Fibroblast of lung (primary cell): ENCODE data around the gene RANBP10.

Experiments used
- EZH2 ChIP-seq: IDR thresholded peaks from 2 replicates; pipeline ENCODE4 v1.5.1; 2012; ENCODE audit warnings: low read length, control low read depth, mild to moderate bottlenecking; ENCODE audit errors: missing control alignments
- TF ChIP-seq, protein P1 (sequence below), 2 donors: IDR thresholded peaks in 1 of 2; conservative IDR thresholded peaks in 1 of 2; 1 replicate in 1 of 2; 2 replicates in 1 of 2; pipeline ENCODE4 v1.5.1; 2011 to 2012; ENCODE audit warnings: low read length in 2 of 2, control low read depth in 1 of 2, inconsistent platforms in 1 of 2, low read depth in 1 of 2, mild to moderate bottlenecking in 1 of 2

DNA sequence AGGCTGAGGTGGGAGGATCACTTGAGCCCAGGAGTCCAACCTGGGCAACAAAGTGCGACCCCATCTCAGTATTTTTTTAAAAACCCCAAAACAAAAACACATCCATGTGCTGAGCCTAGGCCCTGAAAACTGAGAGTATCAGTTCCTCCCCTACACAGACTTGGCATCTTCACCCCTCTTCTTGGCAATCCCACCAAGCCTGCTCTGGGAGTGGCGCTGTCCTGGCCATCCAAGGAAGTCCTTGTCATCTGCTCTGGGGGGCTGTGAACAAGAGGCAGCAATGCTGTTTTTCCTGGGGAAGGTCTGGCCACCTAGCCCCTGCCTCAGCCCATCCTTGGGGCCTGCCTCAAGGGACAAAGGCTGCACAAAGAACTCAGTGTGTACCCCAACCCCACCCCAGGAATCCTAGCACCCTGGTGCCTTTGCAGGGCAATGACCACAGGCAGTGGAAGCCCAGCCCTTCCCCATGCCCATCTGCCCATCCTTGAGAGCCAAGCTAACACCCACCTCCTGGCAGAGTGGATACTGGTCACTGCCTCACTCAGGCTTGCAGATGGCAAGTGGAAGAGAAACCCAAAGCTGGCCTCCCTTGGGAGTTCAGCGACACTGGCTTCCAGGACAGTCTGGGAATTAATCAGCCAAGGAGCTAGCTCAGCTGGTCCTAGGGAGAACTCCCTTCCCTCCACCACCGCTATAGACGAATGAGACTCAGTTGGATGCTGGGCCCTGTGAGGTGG lies 72.5 kb downstream of the RANBP10 start:
- TF ChIP-seq, protein P1, sequence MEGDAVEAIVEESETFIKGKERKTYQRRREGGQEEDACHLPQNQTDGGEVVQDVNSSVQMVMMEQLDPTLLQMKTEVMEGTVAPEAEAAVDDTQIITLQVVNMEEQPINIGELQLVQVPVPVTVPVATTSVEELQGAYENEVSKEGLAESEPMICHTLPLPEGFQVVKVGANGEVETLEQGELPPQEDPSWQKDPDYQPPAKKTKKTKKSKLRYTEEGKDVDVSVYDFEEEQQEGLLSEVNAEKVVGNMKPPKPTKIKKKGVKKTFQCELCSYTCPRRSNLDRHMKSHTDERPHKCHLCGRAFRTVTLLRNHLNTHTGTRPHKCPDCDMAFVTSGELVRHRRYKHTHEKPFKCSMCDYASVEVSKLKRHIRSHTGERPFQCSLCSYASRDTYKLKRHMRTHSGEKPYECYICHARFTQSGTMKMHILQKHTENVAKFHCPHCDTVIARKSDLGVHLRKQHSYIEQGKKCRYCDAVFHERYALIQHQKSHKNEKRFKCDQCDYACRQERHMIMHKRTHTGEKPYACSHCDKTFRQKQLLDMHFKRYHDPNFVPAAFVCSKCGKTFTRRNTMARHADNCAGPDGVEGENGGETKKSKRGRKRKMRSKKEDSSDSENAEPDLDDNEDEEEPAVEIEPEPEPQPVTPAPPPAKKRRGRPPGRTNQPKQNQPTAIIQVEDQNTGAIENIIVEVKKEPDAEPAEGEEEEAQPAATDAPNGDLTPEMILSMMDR (conservative IDR thresholded peaks at IDR 0.05 in 1 of 2, IDR thresholded peaks at IDR 0.05 in 1 of 2; ENCODE audit: low read depth in 1 of 2, low read length in 2 of 2) = no peak
- TF ChIP-seq EZH2 = no peak
